Measurements from ENCODE around the gene CARMIL3. TPM values are rescaled to one million over a fixed set of nuclear protein-coding genes. Genes with fewer than 3 reads are reported as not detected.

Gene CARMIL3
- total RNA-seq, 6 experiments from 2014 or later, result 0.18 to 1.9 (median 0.29) TPM

DNA sequence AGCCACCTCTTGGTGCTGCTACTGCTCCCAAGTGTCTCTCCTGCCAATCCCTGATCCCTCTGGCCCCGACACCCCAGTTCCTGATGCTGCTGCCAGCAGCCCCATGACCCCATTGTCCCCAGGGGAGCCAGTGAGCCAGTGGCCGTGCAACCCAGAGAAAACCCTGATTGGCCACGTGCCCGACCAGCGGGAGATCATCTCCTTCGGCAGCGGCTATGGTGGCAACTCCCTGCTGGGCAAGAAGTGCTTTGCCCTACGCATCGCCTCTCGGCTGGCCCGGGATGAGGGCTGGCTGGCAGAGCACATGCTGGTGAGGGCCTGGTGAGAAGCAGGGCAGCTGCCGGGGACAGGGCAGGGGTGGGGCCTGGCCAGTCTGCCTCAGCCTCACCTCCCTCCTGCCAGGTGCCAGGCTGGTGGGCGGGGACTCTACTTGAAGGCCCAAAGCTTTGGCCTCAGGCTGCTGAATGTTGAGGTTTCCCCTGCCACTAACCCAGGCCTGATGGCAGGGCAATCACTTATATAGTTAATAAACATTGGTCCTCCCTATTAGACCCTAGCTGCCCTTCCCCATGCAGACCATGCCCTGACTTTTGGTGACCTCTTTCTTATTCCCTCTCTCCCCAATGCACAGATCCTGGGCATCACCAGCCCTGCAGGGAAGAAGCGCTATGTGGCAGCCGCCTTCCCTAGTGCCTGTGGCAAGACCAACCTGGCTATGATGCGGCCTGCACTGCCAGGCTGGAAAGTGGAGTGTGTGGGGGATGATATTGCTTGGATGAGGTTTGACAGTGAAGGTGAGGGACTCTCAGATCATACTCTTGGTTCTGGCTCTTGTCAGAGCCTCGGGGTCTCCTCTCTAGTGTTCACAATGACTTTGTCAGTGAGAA is 47.4 kb downstream of the CARMIL3 start:
- ATAC-seq (peak in 2 of 4 donors; percentile 4 to 25), DNase-seq (peak in 2 of 3 donors; percentile 72 to 82)
- 46% methylated on average over 5 of the region's 17 CpGs for WGBS (ENCODE audit: insufficient coverage, low coverage, low lambda C conversion rate, missing lambda C conversion rate)
- H3K4me3 ChIP-seq, result no peak overlapping the region
- H3K36me3 ChIP-seq, result peaks cover 0 to 68% (median 13%) of the 10 kb centered on the region in 4 donors
- peak overlapping the region in 1 of 3 donors; percentile 39 for H3K27ac ChIP-seq
- intact Hi-C loops (cut with DNase I), result loop anchor here in 1 of 2 donors (10.0 kb wide), 1 partner anchor 56 kb away; no protein-coding TSS in a partner anchor
- TF ChIP-seq POLR2A (IDR thresholded peaks at IDR 0.05), result no peak
- TF ChIP-seq, protein P1, sequence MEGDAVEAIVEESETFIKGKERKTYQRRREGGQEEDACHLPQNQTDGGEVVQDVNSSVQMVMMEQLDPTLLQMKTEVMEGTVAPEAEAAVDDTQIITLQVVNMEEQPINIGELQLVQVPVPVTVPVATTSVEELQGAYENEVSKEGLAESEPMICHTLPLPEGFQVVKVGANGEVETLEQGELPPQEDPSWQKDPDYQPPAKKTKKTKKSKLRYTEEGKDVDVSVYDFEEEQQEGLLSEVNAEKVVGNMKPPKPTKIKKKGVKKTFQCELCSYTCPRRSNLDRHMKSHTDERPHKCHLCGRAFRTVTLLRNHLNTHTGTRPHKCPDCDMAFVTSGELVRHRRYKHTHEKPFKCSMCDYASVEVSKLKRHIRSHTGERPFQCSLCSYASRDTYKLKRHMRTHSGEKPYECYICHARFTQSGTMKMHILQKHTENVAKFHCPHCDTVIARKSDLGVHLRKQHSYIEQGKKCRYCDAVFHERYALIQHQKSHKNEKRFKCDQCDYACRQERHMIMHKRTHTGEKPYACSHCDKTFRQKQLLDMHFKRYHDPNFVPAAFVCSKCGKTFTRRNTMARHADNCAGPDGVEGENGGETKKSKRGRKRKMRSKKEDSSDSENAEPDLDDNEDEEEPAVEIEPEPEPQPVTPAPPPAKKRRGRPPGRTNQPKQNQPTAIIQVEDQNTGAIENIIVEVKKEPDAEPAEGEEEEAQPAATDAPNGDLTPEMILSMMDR (IDR thresholded peaks at IDR 0.05), result no peak
- H3K27me3 ChIP-seq, result no peaks in the 10 kb centered on the region
- H3K9me3 ChIP-seq, result no peaks in the 10 kb centered on the region
- peaks cover 0 to 84% (median 26%) of the 10 kb centered on the region in 4 donors for H3K4me1 ChIP-seq

DNA sequence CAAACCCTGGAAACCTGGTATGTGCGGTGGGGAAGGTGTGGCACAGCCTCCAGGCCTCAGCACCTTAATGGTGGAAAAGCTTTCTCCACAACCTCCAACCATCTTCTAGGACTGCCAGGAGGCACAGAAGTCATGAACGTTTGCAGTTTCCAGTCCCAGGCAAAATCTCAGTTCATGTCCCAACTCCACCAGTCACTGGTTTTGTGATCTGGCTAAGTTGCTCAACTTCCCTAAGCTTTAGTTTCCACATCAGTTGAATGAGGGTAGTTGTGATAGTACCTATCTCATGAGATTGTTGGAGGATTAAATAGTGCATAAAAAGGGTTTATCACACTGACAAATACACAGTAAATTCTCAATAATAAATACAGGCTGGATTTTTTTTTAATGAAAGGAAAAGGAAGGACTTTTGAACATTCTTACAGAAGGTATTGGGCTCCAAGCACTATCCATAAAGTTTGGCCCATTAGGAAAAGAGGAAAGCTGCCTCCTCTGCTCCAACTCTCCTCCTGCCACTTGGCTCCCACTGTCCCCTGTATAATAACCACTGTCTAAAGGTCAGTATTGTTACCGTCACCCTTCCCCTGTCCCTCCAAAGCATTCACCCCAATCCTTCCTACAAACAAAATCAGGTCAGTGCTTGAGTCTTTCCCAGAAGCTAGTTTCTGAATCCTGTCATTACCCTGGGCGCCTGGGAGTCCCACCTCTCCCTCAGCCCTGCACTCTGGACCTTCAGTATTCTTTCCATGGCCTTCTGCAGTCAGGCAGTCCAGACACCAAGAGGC is 48.6 kb downstream of the CARMIL3 start:
- TF ChIP-seq, protein P1 (IDR thresholded peaks at IDR 0.05), result no peak
- TF ChIP-seq POLR2A (IDR thresholded peaks at IDR 0.05), result no peak
- 47% methylated on average over 3 of the region's 4 CpGs for WGBS (ENCODE audit: insufficient coverage, low coverage, low lambda C conversion rate, missing lambda C conversion rate)
- DNase-seq, result no peak
- no peak for ATAC-seq
- Histone ChIP-seq H3K4me3 (no peak overlapping the region), H3K27ac (peak overlapping the region in 1 of 3 donors; percentile 39), H3K9me3 (no peaks in the 10 kb centered on the region), H3K27me3 (no peaks in the 10 kb centered on the region), H3K4me1 (peaks cover 0 to 94% (median 27%) of the 10 kb centered on the region in 4 donors), H3K36me3 (peaks cover 0 to 68% (median 13%) of the 10 kb centered on the region in 4 donors)
- intact Hi-C loops (cut with DNase I), result no loop called here

DNA sequence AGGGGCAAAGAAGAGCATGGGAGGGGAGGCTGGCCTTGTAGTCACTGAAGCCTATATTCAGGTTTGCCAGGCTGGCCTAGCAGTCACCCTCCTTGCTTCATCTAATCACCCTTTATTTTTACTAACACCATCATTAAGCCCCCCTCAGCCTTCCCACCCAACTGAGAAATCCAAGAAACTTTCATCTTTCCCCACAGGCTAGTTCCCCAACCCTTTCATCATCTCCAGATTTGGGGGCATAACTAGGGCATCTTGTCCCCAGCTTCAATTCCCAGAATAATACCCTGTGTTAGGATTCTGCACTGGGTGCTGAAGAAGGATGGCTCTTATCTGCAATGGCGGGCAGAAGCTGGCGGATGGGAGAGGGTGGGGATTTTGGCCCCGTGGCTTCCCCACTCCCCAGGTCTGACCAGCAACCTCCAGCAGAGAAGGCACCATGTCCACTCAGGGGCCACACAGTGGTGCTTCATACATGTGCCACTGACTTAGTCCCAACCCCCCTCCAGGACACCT is 49.2 kb downstream of the CARMIL3 start:
- TF ChIP-seq POLR2A (IDR thresholded peaks at IDR 0.05), result no peak
- TF ChIP-seq, protein P1 (IDR thresholded peaks at IDR 0.05), result no peak
- Histone ChIP-seq H3K9me3 (no peaks in the 10 kb centered on the region), H3K4me1 (peaks cover 0 to 96% (median 28%) of the 10 kb centered on the region in 4 donors), H3K4me3 (no peak overlapping the region), H3K36me3 (peaks cover 0 to 68% (median 13%) of the 10 kb centered on the region in 4 donors), H3K27me3 (no peaks in the 10 kb centered on the region), H3K27ac (peak overlapping the region in 1 of 3 donors; percentile 39)
- 66% methylated on average over 3 of the region's 3 CpGs for WGBS (ENCODE audit: insufficient coverage, low coverage, low lambda C conversion rate, missing lambda C conversion rate)
- DNase-seq (no peak), ATAC-seq (no peak)
- intact Hi-C loops (cut with DNase I), result no loop called here

DNA sequence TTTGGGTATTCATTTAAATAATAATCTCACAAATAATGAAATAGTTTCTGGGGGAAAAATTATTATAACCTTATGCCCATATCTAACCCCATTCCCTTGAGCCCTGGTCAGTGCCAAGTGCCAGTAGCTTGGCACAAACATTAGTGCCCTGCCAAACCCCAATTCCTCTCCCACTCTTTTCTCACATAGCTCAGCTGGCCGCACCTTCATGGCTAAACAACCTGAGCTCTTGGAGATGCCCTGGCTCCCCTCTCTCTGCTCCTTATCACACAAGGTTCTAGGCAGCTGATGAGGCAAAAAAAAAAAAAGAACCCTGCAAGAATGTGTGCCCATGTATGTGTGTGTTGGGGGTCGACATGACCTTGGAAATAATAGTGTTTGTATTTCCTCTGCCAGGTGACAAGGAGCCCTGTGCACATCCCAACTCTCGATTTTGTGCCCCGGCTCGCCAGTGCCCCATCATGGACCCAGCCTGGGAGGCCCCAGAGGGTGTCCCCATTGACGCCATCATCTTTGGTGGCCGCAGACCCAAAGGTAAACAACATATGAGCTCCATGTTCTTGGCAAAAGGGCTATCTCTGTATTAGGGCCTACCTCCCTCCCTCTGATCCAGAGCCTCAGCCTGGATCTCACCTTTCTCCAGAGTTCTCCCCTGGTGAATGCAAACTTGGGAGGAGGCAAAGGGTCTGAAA is 50.7 kb downstream of the CARMIL3 start:
- no peaks in the 10 kb centered on the region for H3K9me3 ChIP-seq
- WGBS (ENCODE audit: insufficient coverage, low coverage, low lambda C conversion rate, missing lambda C conversion rate), result 78% methylated on average over 1 of the region's 7 CpGs
- no peak overlapping the region for H3K4me3 ChIP-seq
- DNase-seq, result no peak
- TF ChIP-seq, protein P1 (IDR thresholded peaks at IDR 0.05), result no peak
- TF ChIP-seq POLR2A (IDR thresholded peaks at IDR 0.05), result no peak
- H3K27ac ChIP-seq, result peak overlapping the region in 1 of 3 donors; percentile 39
- ATAC-seq, result no peak
- peaks cover 0 to 57% (median 13%) of the 10 kb centered on the region in 4 donors for H3K36me3 ChIP-seq
- no peaks in the 10 kb centered on the region for H3K27me3 ChIP-seq
- H3K4me1 ChIP-seq, result peaks cover 0 to 94% (median 26%) of the 10 kb centered on the region in 4 donors
- intact Hi-C loops (cut with DNase I), result no loop called here

Data from right lobe of liver (tissue), 6 donors.